ENCODE results near the gene CFAP74. TPM values are rescaled to one million over a fixed set of nuclear protein-coding genes. Genes with fewer than 3 reads are reported as not detected.

The CFAP74 gene
- total and polyA plus RNA-seq, 9 of the 15 experiments (the other 6 are each of a cell fraction or from before 2014, with no cell fraction given): 0.03 to 0.15 (median 0.05) TPM; not detected in 6

- TF ChIP-seq SP2 (IDR thresholded peaks at IDR 0.05; ENCODE audit: extremely low read depth, low read depth, low read length, poor library complexity, severe bottlenecking) (no peak), TFAM (CRISPR knock-in tag; conservative IDR thresholded peaks at IDR 0.05) (no peak), KDM1A (IDR thresholded peaks at IDR 0.05) (no peak), NR4A1 (CRISPR knock-in tag; IDR thresholded peaks at IDR 0.05) (no peak), NR4A1 (tag; IDR thresholded peaks at IDR 0.05) (no peak), PHTF2 (CRISPR knock-in tag; IDR thresholded peaks at IDR 0.05) (no peak), RBM15 (IDR thresholded peaks at IDR 0.05; ENCODE audit: insufficient read depth, low read length) (no peak), JUND (IDR thresholded peaks at IDR 0.05; ENCODE audit: borderline replicate concordance, low read depth, low read length) (no peak; the same call in 1 of the 2 replicates), JUND (tag; IDR thresholded peaks at IDR 0.05; ENCODE audit: borderline replicate concordance, low read depth, low read length) (no peak), USF2 (CRISPR knock-in tag; IDR thresholded peaks at IDR 0.05) (peak; percentile 68), ESRRA (IDR thresholded peaks at IDR 0.05; ENCODE audit: borderline replicate concordance, low read depth) (peak; percentile 38; the same call in 1 of the 2 replicates), E2F5 (CRISPR knock-in tag; IDR thresholded peaks at IDR 0.05) (no peak), ZNF212 (CRISPR knock-in tag; IDR thresholded peaks at IDR 0.05) (no peak), MGA (IDR thresholded peaks at IDR 0.05) (no peak; the same call in 1 of the 2 replicates), SNIP1 (IDR thresholded peaks at IDR 0.05; ENCODE audit: low read depth) (no peak)
Measured at GRCh38 chr1:1919304-1920056, 84.1 kb downstream of the CFAP74 start (continued).
